ENCODE results near the gene TAMM41.

The TAMM41 gene

DNA sequence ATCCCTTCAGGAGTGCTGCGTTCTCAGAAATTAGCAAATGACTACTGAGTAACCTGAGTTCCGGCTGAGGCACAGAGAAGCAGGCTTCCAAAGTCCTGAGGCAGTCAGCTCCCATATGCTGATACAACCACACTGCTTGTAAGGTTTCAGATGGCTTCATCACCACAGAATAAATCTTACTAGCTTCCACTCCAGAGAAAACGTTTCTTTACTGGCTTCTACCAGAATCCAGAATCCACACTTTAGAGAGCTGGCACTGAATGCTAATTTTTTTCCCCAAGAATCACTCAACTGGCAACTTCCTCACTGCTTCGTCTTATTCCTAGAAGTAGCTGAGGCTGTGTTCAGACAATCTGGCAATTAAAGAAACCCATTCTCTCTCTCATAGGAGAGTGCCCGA is 21.4 kb downstream of the TAMM41 start:
- Histone ChIP-seq H3K79me2 (ENCODE audit: insufficient read depth, low read length) (no peaks in the 10 kb centered on the region), H3F3A (ENCODE audit: low read depth) (no peaks in the 10 kb centered on the region), H2AFZ (ENCODE audit: low read length) (no peak overlapping the region), H3K4me3 (ENCODE audit: low read length, poor library complexity, severe bottlenecking) (no peak overlapping the region), H3K9ac (ENCODE audit: low read depth, low read length, poor library complexity, severe bottlenecking) (no peak overlapping the region), H3K36me3 (ENCODE audit: insufficient read depth, low read length) (peaks cover 56% of the 10 kb centered on the region; the same call in 1 of the 2 replicates), H3K27me3 (ENCODE audit: insufficient read depth, low read length, poor library complexity, severe bottlenecking) (no peaks in the 10 kb centered on the region), H3K4me2 (ENCODE audit: low read depth, low read length, poor library complexity, severe bottlenecking) (no peak overlapping the region), H4K20me1 (ENCODE audit: insufficient read depth, low read length, poor library complexity, severe bottlenecking) (no peaks in the 10 kb centered on the region), H3K4me1 (ENCODE audit: insufficient read depth, low read length, poor library complexity, severe bottlenecking) (no peaks in the 10 kb centered on the region), H3K9me3 (ENCODE audit: insufficient read depth, low read depth, low read length) (no peaks in the 10 kb centered on the region), H3K9me2 (replicated peaks; ENCODE audit: low read depth, low read length) (no peaks in the 10 kb centered on the region)
- no peak for TF ChIP-seq EZH2phosphoT487 (IDR thresholded peaks at IDR 0.05; ENCODE audit: borderline replicate concordance)
- TF ChIP-seq, protein P1, sequence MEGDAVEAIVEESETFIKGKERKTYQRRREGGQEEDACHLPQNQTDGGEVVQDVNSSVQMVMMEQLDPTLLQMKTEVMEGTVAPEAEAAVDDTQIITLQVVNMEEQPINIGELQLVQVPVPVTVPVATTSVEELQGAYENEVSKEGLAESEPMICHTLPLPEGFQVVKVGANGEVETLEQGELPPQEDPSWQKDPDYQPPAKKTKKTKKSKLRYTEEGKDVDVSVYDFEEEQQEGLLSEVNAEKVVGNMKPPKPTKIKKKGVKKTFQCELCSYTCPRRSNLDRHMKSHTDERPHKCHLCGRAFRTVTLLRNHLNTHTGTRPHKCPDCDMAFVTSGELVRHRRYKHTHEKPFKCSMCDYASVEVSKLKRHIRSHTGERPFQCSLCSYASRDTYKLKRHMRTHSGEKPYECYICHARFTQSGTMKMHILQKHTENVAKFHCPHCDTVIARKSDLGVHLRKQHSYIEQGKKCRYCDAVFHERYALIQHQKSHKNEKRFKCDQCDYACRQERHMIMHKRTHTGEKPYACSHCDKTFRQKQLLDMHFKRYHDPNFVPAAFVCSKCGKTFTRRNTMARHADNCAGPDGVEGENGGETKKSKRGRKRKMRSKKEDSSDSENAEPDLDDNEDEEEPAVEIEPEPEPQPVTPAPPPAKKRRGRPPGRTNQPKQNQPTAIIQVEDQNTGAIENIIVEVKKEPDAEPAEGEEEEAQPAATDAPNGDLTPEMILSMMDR (conservative IDR thresholded peaks at IDR 0.05; ENCODE audit: low read length): no peak

DNA sequence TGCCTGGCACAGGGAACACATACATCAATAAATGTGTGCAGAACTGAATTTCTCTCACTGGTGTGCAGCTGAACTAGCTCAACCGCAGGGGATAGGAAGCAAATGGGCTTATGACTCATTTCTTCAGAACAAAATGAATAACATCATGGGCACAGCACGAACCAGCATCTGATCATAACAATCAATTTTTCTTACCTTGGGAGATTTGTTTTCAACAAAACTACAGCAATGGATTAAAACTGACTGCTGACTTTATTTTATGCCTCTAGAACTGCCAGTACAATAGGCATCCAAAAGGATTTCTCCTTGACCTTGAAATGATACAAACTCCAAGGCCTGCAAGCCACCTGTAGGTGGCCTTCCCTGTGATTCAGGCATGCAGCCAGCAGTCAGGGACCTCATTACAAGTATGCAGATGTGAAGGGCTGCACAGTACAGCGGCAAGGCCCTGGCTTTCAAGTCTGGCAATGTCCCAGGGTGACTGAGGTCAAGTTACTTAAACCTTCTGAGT is 26.1 kb downstream of the TAMM41 start:
- Histone ChIP-seq H4K20me1 (ENCODE audit: insufficient read depth, low read length, poor library complexity, severe bottlenecking) (no peaks in the 10 kb centered on the region), H3K4me3 (ENCODE audit: low read length, poor library complexity, severe bottlenecking) (no peak overlapping the region), H3K9me3 (ENCODE audit: insufficient read depth, low read depth, low read length) (no peaks in the 10 kb centered on the region), H3K4me1 (ENCODE audit: insufficient read depth, low read length, poor library complexity, severe bottlenecking) (no peaks in the 10 kb centered on the region), H3K4me2 (ENCODE audit: low read depth, low read length, poor library complexity, severe bottlenecking) (no peak overlapping the region), H3F3A (ENCODE audit: low read depth) (no peaks in the 10 kb centered on the region), H3K9ac (ENCODE audit: low read depth, low read length, poor library complexity, severe bottlenecking) (no peak overlapping the region), H3K9me2 (replicated peaks; ENCODE audit: low read depth, low read length) (no peaks in the 10 kb centered on the region), H3K79me2 (ENCODE audit: insufficient read depth, low read length) (no peaks in the 10 kb centered on the region), H2AFZ (ENCODE audit: low read length) (no peak overlapping the region), H3K36me3 (ENCODE audit: insufficient read depth, low read length) (peaks cover 39% of the 10 kb centered on the region; the same call in 1 of the 2 replicates), H3K27me3 (ENCODE audit: insufficient read depth, low read length, poor library complexity, severe bottlenecking) (no peaks in the 10 kb centered on the region)
- TF ChIP-seq, protein P1 (conservative IDR thresholded peaks at IDR 0.05; ENCODE audit: low read length): 0 out of 2 replicates have a peak, but pooled peaks have one; percentile 15
- no peak for TF ChIP-seq EZH2phosphoT487 (IDR thresholded peaks at IDR 0.05; ENCODE audit: borderline replicate concordance)

DNA sequence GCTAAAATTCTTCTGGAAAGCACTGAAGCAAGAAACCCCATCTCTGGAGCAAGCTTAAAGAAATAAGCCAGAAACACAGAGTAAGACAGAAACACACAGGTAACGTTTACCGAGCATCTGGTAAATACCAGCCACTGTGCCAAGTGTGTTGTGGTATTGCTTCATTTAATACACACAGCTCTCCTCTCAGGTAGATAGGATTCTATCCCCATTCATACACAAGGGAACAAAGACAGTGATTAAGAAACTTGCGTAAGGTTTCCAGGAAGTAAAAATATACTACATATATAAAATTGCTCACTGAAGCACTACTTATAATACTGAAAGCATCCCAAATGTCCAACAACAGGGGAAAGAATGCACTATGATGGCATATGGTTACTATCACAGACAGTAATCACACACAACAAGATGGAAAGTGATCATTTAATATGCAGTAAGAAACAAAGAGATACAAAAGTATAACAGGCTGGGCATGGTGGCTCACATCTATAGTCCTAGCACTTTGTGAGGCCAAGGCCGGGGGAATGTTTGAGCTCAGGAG is 27.5 kb downstream of the TAMM41 start:
- Histone ChIP-seq H3K9me3 (ENCODE audit: insufficient read depth, low read depth, low read length) (no peaks in the 10 kb centered on the region), H3K4me1 (ENCODE audit: insufficient read depth, low read length, poor library complexity, severe bottlenecking) (no peaks in the 10 kb centered on the region), H3K27me3 (ENCODE audit: insufficient read depth, low read length, poor library complexity, severe bottlenecking) (no peaks in the 10 kb centered on the region), H3K9me2 (replicated peaks; ENCODE audit: low read depth, low read length) (no peaks in the 10 kb centered on the region), H3K79me2 (ENCODE audit: insufficient read depth, low read length) (no peaks in the 10 kb centered on the region), H3K4me3 (ENCODE audit: low read length, poor library complexity, severe bottlenecking) (no peak overlapping the region), H4K20me1 (ENCODE audit: insufficient read depth, low read length, poor library complexity, severe bottlenecking) (no peaks in the 10 kb centered on the region), H3K9ac (ENCODE audit: low read depth, low read length, poor library complexity, severe bottlenecking) (no peak overlapping the region), H3K4me2 (ENCODE audit: low read depth, low read length, poor library complexity, severe bottlenecking) (no peak overlapping the region), H3F3A (ENCODE audit: low read depth) (no peaks in the 10 kb centered on the region), H2AFZ (ENCODE audit: low read length) (no peak overlapping the region), H3K36me3 (ENCODE audit: insufficient read depth, low read length) (peaks cover 30% of the 10 kb centered on the region; the same call in 1 of the 2 replicates)
- TF ChIP-seq, protein P1 (conservative IDR thresholded peaks at IDR 0.05; ENCODE audit: low read length): no peak
- no peak for TF ChIP-seq EZH2phosphoT487 (IDR thresholded peaks at IDR 0.05; ENCODE audit: borderline replicate concordance)

Measured in Loucy (cell line).